WTC11 (cell line): ENCODE measurements around the gene DMD. TPM values are rescaled to one million over a fixed set of nuclear protein-coding genes. Genes with fewer than 3 reads are reported as not detected.

Experiments used
- ATAC-seq: fragments of 200-7000 bp; cut with Tn5 transposase; 2 replicates; pipeline ENCODE4 v1.10.0; 2021; ENCODE audit warnings: mild to moderate bottlenecking, moderate library complexity
- CTCF ChIA-PET: fragments of 300-600 bp; sonication (Branson Sonifier 250); formaldehyde crosslinking; loops from one replicate; lab custom pipeline; 2021; ENCODE audit warnings: antibody characterized with exemption; lab: Charles Lee
- POLR2A ChIA-PET: fragments of 350-600 bp; sonication (Branson Sonifier 250); formaldehyde crosslinking; loops from one replicate; lab custom pipeline; 2021; ENCODE audit warnings: antibody characterized with exemption; lab: Charles Lee
- DNase-seq: peaks from one replicate; pipeline ENCODE4 v3.0.0; 2021; ENCODE audit warnings: low spot score
- H3K27ac Mint-ChIP-seq: 2 replicates; pipeline ENCODE4 v1.8.0; 2021; ENCODE audit warnings: mixed read lengths
- H3K27me3 Mint-ChIP-seq: 2 replicates; pipeline ENCODE4 v1.8.0; 2021; ENCODE audit warnings: low read depth, mild to moderate bottlenecking, moderate library complexity, mixed read lengths
- H3K36me3 Mint-ChIP-seq: 2 replicates; pipeline ENCODE4 v1.8.0; 2021; ENCODE audit warnings: mixed read lengths
- H3K4me1 Mint-ChIP-seq: 2 replicates; pipeline ENCODE4 v1.8.0; 2022; ENCODE audit warnings: mixed read lengths
- H3K4me3 Mint-ChIP-seq: 2 replicates; pipeline ENCODE4 v1.8.0; 2021; ENCODE audit warnings: mild to moderate bottlenecking, moderate library complexity, mixed read lengths
- H3K9me3 Mint-ChIP-seq: 2 replicates; pipeline ENCODE4 v1.8.0; 2021; ENCODE audit warnings: mixed read lengths
- CBFB ChIP-seq: sonication (generic); formaldehyde crosslinking; IDR thresholded peaks from 2 replicates; pipeline ENCODE4 v1.8.1; 2022; ENCODE audit warnings: mild to moderate bottlenecking, low read depth, missing genetic modification reagents
- ELF4 ChIP-seq: sonication (generic); formaldehyde crosslinking; IDR thresholded peaks from 2 replicates; pipeline ENCODE4 v1.8.1; 2022; ENCODE audit warnings: low read depth, mild to moderate bottlenecking, moderate library complexity, missing genetic modification reagents
- GTF2I ChIP-seq: fragments of 250-450 bp; sonication (Bioruptor Pico); conservative IDR thresholded peaks from 2 replicates; pipeline ENCODE4 v1.4.0; 2021; ENCODE audit warnings: mild to moderate bottlenecking
- KAT7 ChIP-seq: sonication (generic); formaldehyde crosslinking; IDR thresholded peaks from 2 replicates; pipeline ENCODE4 v1.8.1; 2023; ENCODE audit warnings: missing genetic modification reagents, mild to moderate bottlenecking, borderline replicate concordance
- NFATC4 ChIP-seq: fragments of 250-450 bp; sonication (Bioruptor Pico); IDR thresholded peaks from 2 replicates; pipeline ENCODE4 v1.9.0; 2021; ENCODE audit warnings: mild to moderate bottlenecking
- NFE2L1 ChIP-seq: sonication (generic); formaldehyde crosslinking; IDR thresholded peaks from 2 replicates; pipeline ENCODE4 v1.8.1; 2023; ENCODE audit warnings: missing genetic modification reagents
- NR2C2 ChIP-seq: sonication (generic); formaldehyde crosslinking; IDR thresholded peaks from 2 replicates; pipeline ENCODE4 v1.8.0; 2022; ENCODE audit warnings: mild to moderate bottlenecking, missing genetic modification reagents
- SMAD3 ChIP-seq: sonication (generic); formaldehyde crosslinking; IDR thresholded peaks from 2 replicates; pipeline ENCODE4 v1.8.0; 2022; ENCODE audit warnings: missing genetic modification reagents, mild to moderate bottlenecking, borderline replicate concordance
- SP1 ChIP-seq: sonication (generic); formaldehyde crosslinking; conservative IDR thresholded peaks from 2 replicates; pipeline ENCODE4 v1.8.1; 2022; ENCODE audit warnings: missing genetic modification reagents
- ZNF232 ChIP-seq: sonication (generic); formaldehyde crosslinking; IDR thresholded peaks from 2 replicates; pipeline ENCODE4 v1.8.0; 2022; ENCODE audit warnings: mild to moderate bottlenecking, missing genetic modification reagents
- total RNA-seq: library from RNA; stranded (reverse); gene quantifications from 3 replicates; pipeline ENCODE4 v1.2.3, GENCODE V29; 2021
- TF ChIP-seq, protein P1 (sequence below): fragments of 250-450 bp; sonication (Bioruptor Pico); IDR thresholded peaks from 2 replicates; pipeline ENCODE4 v1.9.0; 2021; ENCODE audit warnings: mild to moderate bottlenecking
- TF ChIP-seq, protein P2 (sequence below): sonication (generic); formaldehyde crosslinking; IDR thresholded peaks from 2 replicates; pipeline ENCODE4 v1.8.1; 2023; ENCODE audit warnings: mild to moderate bottlenecking, missing genetic modification reagents, borderline replicate concordance
- TF ChIP-seq, protein P3 (sequence below): sonication (generic); formaldehyde crosslinking; IDR thresholded peaks from 2 replicates; pipeline ENCODE4 v1.8.1; 2023; ENCODE audit warnings: mild to moderate bottlenecking, missing genetic modification reagents, moderate library complexity
- TF ChIP-seq, protein P4 (sequence below): fragments of 250-450 bp; sonication (Bioruptor Pico); conservative IDR thresholded peaks from 2 replicates; pipeline ENCODE4 v1.9.0; 2021; ENCODE audit warnings: mild to moderate bottlenecking
- TF ChIP-seq, protein P5 (sequence below): sonication (generic); formaldehyde crosslinking; IDR thresholded peaks from 2 replicates; pipeline ENCODE4 v1.8.0; 2023; ENCODE audit warnings: missing genetic modification reagents
- TF ChIP-seq, protein P6 (sequence below): sonication (generic); formaldehyde crosslinking; IDR thresholded peaks from 2 replicates; pipeline ENCODE4 v1.8.1; 2022; ENCODE audit warnings: low read depth, mild to moderate bottlenecking, moderate library complexity, missing genetic modification reagents, borderline replicate concordance
- TF ChIP-seq, protein P7 (sequence below): sonication (generic); formaldehyde crosslinking; IDR thresholded peaks from 2 replicates; pipeline ENCODE4 v1.8.1; 2023; ENCODE audit warnings: mild to moderate bottlenecking, missing genetic modification reagents
- TF ChIP-seq, protein P8 (sequence below): sonication (generic); formaldehyde crosslinking; IDR thresholded peaks from 2 replicates; pipeline ENCODE4 v1.8.1; 2023; ENCODE audit warnings: mild to moderate bottlenecking, missing genetic modification reagents

Gene DMD
- total RNA-seq, 1 experiment from 2014 or later = 9.1 TPM

DNA sequence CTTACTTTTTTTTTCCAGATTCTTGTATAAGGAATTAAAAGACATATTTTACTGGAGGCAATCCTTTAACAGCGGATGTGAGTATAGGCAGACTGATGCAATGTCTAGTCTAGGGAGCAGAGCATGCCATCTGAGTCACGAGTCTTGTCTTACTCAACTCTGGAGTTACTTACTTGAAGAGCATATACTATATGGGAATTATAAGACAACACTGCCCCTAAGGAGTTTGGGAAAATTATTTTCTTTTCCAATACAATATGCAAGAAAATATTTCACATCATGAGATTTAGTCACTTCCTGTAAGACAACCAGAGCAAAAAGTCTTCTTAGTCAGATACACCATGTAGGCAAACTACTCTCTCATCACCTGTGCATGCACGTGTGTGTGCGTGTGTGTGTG, 1602.2 kb downstream of the DMD start (continued):
- TF ChIP-seq, protein P1, sequence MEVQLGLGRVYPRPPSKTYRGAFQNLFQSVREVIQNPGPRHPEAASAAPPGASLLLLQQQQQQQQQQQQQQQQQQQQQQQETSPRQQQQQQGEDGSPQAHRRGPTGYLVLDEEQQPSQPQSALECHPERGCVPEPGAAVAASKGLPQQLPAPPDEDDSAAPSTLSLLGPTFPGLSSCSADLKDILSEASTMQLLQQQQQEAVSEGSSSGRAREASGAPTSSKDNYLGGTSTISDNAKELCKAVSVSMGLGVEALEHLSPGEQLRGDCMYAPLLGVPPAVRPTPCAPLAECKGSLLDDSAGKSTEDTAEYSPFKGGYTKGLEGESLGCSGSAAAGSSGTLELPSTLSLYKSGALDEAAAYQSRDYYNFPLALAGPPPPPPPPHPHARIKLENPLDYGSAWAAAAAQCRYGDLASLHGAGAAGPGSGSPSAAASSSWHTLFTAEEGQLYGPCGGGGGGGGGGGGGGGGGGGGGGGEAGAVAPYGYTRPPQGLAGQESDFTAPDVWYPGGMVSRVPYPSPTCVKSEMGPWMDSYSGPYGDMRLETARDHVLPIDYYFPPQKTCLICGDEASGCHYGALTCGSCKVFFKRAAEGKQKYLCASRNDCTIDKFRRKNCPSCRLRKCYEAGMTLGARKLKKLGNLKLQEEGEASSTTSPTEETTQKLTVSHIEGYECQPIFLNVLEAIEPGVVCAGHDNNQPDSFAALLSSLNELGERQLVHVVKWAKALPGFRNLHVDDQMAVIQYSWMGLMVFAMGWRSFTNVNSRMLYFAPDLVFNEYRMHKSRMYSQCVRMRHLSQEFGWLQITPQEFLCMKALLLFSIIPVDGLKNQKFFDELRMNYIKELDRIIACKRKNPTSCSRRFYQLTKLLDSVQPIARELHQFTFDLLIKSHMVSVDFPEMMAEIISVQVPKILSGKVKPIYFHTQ (CRISPR knock-in tag) = no peak
- TF ChIP-seq, protein P2, sequence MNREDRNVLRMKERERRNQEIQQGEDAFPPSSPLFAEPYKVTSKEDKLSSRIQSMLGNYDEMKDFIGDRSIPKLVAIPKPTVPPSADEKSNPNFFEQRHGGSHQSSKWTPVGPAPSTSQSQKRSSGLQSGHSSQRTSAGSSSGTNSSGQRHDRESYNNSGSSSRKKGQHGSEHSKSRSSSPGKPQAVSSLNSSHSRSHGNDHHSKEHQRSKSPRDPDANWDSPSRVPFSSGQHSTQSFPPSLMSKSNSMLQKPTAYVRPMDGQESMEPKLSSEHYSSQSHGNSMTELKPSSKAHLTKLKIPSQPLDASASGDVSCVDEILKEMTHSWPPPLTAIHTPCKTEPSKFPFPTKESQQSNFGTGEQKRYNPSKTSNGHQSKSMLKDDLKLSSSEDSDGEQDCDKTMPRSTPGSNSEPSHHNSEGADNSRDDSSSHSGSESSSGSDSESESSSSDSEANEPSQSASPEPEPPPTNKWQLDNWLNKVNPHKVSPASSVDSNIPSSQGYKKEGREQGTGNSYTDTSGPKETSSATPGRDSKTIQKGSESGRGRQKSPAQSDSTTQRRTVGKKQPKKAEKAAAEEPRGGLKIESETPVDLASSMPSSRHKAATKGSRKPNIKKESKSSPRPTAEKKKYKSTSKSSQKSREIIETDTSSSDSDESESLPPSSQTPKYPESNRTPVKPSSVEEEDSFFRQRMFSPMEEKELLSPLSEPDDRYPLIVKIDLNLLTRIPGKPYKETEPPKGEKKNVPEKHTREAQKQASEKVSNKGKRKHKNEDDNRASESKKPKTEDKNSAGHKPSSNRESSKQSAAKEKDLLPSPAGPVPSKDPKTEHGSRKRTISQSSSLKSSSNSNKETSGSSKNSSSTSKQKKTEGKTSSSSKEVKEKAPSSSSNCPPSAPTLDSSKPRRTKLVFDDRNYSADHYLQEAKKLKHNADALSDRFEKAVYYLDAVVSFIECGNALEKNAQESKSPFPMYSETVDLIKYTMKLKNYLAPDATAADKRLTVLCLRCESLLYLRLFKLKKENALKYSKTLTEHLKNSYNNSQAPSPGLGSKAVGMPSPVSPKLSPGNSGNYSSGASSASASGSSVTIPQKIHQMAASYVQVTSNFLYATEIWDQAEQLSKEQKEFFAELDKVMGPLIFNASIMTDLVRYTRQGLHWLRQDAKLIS (CRISPR knock-in tag) = no peak
- no peak for TF ChIP-seq NFE2L1
- TF ChIP-seq ZNF232 = no peak
- TF ChIP-seq NFATC4 (CRISPR knock-in tag) = no peak
- TF ChIP-seq KAT7 = no peak
- TF ChIP-seq, protein P3, sequence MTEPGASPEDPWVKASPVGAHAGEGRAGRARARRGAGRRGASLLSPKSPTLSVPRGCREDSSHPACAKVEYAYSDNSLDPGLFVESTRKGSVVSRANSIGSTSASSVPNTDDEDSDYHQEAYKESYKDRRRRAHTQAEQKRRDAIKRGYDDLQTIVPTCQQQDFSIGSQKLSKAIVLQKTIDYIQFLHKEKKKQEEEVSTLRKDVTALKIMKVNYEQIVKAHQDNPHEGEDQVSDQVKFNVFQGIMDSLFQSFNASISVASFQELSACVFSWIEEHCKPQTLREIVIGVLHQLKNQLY (CRISPR knock-in tag) = no peak
- TF ChIP-seq, protein P4, sequence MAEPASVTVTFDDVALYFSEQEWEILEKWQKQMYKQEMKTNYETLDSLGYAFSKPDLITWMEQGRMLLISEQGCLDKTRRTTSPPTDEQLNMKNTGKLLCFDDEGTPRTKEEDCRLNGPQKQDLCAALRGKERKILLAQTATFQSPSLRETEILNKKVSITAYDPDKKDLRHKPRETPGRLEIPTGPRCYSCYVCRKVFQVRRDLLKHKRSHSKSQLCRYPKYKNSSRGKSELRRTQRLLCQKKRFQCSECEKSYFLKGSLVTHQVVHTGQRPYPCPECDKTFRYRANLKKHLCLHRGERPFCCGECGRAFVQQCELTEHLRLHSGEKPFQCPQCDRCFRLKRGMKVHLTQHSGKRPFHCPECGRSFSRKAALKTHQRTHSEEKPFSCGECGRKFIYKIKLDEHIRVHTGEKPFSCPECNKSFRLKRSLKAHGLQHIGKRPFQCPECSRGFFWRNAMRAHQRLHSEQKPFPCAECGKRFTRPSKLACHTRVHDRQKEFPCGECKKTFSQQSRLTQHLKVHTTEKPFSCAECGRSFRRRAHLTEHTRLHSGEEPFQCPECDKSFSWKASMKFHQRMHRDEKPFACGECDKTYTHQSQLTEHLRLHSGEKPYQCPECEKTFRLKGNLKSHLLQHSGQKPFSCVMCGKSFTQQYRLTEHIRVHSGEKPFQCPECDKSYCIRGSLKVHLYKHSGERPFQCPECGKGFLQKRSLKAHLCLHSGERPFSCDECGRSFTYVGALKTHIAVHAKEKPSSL (CRISPR knock-in tag) = no peak
- TF ChIP-seq, protein P5, sequence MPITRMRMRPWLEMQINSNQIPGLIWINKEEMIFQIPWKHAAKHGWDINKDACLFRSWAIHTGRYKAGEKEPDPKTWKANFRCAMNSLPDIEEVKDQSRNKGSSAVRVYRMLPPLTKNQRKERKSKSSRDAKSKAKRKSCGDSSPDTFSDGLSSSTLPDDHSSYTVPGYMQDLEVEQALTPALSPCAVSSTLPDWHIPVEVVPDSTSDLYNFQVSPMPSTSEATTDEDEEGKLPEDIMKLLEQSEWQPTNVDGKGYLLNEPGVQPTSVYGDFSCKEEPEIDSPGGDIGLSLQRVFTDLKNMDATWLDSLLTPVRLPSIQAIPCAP (CRISPR knock-in tag) = no peak
- TF ChIP-seq CBFB (CRISPR knock-in tag) = no peak

DNA sequence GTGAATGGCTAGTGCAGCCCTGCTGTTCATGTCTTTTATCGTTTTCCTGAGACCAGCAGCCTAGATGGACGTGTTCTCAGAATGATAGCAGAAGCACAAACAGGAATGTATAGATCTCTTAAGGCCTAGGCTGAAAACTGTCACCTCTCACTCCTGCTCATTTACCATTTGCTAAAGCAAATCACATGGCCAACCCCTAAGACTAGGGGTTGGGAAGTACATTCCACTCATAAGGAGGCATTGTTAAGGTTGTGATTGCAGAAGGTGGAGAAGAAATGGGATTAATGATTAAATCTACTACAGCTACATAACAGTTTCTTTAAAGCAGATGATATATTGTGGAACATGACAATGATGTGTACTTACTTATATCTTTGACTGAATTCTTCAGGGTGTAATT, 1602.7 kb downstream of the DMD start:
- CTCF ChIA-PET = no interaction called here
- Mint-ChIP-seq H3K4me3 (no peak overlapping the region), H3K9me3 (no peaks in the 10 kb centered on the region), H3K36me3 (no peaks in the 10 kb centered on the region), H3K4me1 (peaks cover 5% of the 10 kb centered on the region; the same call in 1 of the 2 replicates), H3K27ac (no peak overlapping the region), H3K27me3 (no peaks in the 10 kb centered on the region)
- DNase-seq = no peak
- POLR2A ChIA-PET = no interaction called here
- ATAC-seq = no peak
- TF ChIP-seq SP1 (no peak), NR2C2 (no peak), GTF2I (CRISPR knock-in tag) (no peak), ELF4 (no peak), NFE2L1 (no peak), SMAD3 (CRISPR knock-in tag) (no peak)
- TF ChIP-seq, protein P6, sequence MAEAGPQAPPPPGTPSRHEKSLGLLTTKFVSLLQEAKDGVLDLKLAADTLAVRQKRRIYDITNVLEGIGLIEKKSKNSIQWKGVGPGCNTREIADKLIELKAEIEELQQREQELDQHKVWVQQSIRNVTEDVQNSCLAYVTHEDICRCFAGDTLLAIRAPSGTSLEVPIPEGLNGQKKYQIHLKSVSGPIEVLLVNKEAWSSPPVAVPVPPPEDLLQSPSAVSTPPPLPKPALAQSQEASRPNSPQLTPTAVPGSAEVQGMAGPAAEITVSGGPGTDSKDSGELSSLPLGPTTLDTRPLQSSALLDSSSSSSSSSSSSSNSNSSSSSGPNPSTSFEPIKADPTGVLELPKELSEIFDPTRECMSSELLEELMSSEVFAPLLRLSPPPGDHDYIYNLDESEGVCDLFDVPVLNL (CRISPR knock-in tag) = no peak
- TF ChIP-seq, protein P7, sequence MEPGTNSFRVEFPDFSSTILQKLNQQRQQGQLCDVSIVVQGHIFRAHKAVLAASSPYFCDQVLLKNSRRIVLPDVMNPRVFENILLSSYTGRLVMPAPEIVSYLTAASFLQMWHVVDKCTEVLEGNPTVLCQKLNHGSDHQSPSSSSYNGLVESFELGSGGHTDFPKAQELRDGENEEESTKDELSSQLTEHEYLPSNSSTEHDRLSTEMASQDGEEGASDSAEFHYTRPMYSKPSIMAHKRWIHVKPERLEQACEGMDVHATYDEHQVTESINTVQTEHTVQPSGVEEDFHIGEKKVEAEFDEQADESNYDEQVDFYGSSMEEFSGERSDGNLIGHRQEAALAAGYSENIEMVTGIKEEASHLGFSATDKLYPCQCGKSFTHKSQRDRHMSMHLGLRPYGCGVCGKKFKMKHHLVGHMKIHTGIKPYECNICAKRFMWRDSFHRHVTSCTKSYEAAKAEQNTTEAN = no peak
- TF ChIP-seq, protein P1 (CRISPR knock-in tag) = no peak
- TF ChIP-seq, protein P8, sequence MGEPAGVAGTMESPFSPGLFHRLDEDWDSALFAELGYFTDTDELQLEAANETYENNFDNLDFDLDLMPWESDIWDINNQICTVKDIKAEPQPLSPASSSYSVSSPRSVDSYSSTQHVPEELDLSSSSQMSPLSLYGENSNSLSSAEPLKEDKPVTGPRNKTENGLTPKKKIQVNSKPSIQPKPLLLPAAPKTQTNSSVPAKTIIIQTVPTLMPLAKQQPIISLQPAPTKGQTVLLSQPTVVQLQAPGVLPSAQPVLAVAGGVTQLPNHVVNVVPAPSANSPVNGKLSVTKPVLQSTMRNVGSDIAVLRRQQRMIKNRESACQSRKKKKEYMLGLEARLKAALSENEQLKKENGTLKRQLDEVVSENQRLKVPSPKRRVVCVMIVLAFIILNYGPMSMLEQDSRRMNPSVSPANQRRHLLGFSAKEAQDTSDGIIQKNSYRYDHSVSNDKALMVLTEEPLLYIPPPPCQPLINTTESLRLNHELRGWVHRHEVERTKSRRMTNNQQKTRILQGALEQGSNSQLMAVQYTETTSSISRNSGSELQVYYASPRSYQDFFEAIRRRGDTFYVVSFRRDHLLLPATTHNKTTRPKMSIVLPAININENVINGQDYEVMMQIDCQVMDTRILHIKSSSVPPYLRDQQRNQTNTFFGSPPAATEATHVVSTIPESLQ (CRISPR knock-in tag) = no peak
